HEK293 (cell line): ENCODE measurements around the gene TSPEAR.

Experiments
- CTCF ChIA-PET: fragments of 350-600 bp; formaldehyde crosslinking; extraction: SDS; loops from one replicate; lab custom pipeline; 2021; ENCODE audit warnings: antibody characterized with exemption; lab: Yijun Ruan, JAX
- POLR2A ChIA-PET: fragments of 300-600 bp; formaldehyde crosslinking; extraction: SDS; loops from one replicate; lab custom pipeline; 2020; ENCODE audit warnings: antibody characterized with exemption, inconsistent platforms; lab: Yijun Ruan, JAX
- H3K27ac ChIP-seq: fragments of 200-500 bp; sonication (Bioruptor generic); 2 replicates; pipeline ENCODE4 v1.5.1; 2014; ENCODE audit warnings: low read depth, low read length, control low read depth, inconsistent platforms; ENCODE audit errors: extremely low read depth
- H3K36me3 ChIP-seq, 2 experiments: fragments of 200-500 bp in 1 of 2; sonication (Bioruptor generic) in 1 of 2; 1 replicate in 1 of 2; 2 replicates in 1 of 2; pipeline ENCODE4 v1.5.1; 2014 to 2017; ENCODE audit warnings: inconsistent platforms in 2 of 2, low read length in 2 of 2; ENCODE audit not compliant: control insufficient read depth in 2 of 2, insufficient read depth in 1 of 2
- H3K4me1 ChIP-seq: fragments of 200-500 bp; sonication (Bioruptor generic); 2 replicates; pipeline ENCODE4 v1.5.1; 2014; ENCODE audit warnings: mild to moderate bottlenecking, low read length, inconsistent platforms; ENCODE audit not compliant: control insufficient read depth, insufficient read depth
- H3K4me3 ChIP-seq: 2 replicates; pipeline ENCODE4 v1.5.1; 2011; ENCODE audit warnings: low read depth, mild to moderate bottlenecking, control low read depth, low read length, moderate library complexity
- H3K9me3 ChIP-seq: fragments of 200-500 bp; sonication (Bioruptor generic); 2 replicates; pipeline ENCODE4 v1.5.1; 2014; ENCODE audit warnings: low read depth, low read length, inconsistent platforms; ENCODE audit not compliant: control insufficient read depth, insufficient read depth
- BCL11B ChIP-seq: fragments of 450-650 bp; formaldehyde crosslinking; IDR thresholded peaks from 2 replicates; pipeline ENCODE4 v1.5.1; 2016; ENCODE audit warnings: low read depth, missing biosample characterization, missing genetic modification characterization
- GLIS2 ChIP-seq: fragments of 450-650 bp; formaldehyde crosslinking; IDR thresholded peaks from 2 replicates; pipeline ENCODE4 v1.5.1; 2016; ENCODE audit warnings: missing biosample characterization, missing genetic modification characterization
- IKZF3 ChIP-seq: fragments of 450-650 bp; IDR thresholded peaks from 2 replicates; pipeline ENCODE4 v1.5.0; 2018; ENCODE audit warnings: missing biosample characterization, mild to moderate bottlenecking, missing genetic modification characterization, moderate library complexity
- MYNN ChIP-seq: fragments of 450-650 bp; formaldehyde crosslinking; IDR thresholded peaks from 2 replicates; pipeline ENCODE4 v1.5.1; 2016; ENCODE audit warnings: missing biosample characterization, missing genetic modification characterization, borderline replicate concordance
- ZBTB48 ChIP-seq: fragments of 450-650 bp; formaldehyde crosslinking; IDR thresholded peaks from 2 replicates; pipeline ENCODE4 v1.5.1; 2016; ENCODE audit warnings: missing biosample characterization, missing genetic modification characterization
- ZNF10 ChIP-seq: fragments of 450-650 bp; formaldehyde crosslinking; IDR thresholded peaks from 2 replicates; pipeline ENCODE4 v1.5.1; 2017; ENCODE audit warnings: missing biosample characterization, missing genetic modification characterization
- ZNF140 ChIP-seq: fragments of 450-650 bp; formaldehyde crosslinking; IDR thresholded peaks from 2 replicates; pipeline ENCODE4 v1.5.1; 2016; ENCODE audit warnings: missing biosample characterization, missing genetic modification characterization
- ZNF155 ChIP-seq: fragments of 450-650 bp; formaldehyde crosslinking; IDR thresholded peaks from 2 replicates; pipeline ENCODE4 v1.5.1; 2016; ENCODE audit warnings: missing biosample characterization, missing genetic modification characterization
- ZNF2 ChIP-seq: fragments of 450-650 bp; formaldehyde crosslinking; IDR thresholded peaks from 2 replicates; pipeline ENCODE4 v1.5.1; 2016; ENCODE audit warnings: missing biosample characterization, missing genetic modification characterization
- ZNF302 ChIP-seq: fragments of 450-650 bp; formaldehyde crosslinking; IDR thresholded peaks from 2 replicates; pipeline ENCODE4 v1.5.1; 2016; ENCODE audit warnings: missing biosample characterization, missing genetic modification characterization, low read depth
- ZNF354C ChIP-seq: fragments of 450-650 bp; formaldehyde crosslinking; IDR thresholded peaks from 2 replicates; pipeline ENCODE4 v1.5.1; 2016; ENCODE audit warnings: missing biosample characterization, missing genetic modification characterization, low read depth, borderline replicate concordance
- ZNF404 ChIP-seq: fragments of 450-650 bp; formaldehyde crosslinking; IDR thresholded peaks from 2 replicates; pipeline ENCODE4 v1.5.1; 2017; ENCODE audit warnings: missing biosample characterization, missing genetic modification characterization
- ZNF629 ChIP-seq: fragments of 450-650 bp; formaldehyde crosslinking; IDR thresholded peaks from 2 replicates; pipeline ENCODE4 v1.5.1; 2017; ENCODE audit warnings: missing biosample characterization, missing genetic modification characterization
- ZNF660 ChIP-seq: fragments of 450-650 bp; IDR thresholded peaks from 2 replicates; pipeline ENCODE4 v1.5.1; 2018; ENCODE audit warnings: missing biosample characterization, mild to moderate bottlenecking, missing genetic modification characterization
- ZNF830 ChIP-seq: fragments of 450-650 bp; IDR thresholded peaks from 2 replicates; pipeline ENCODE4 v1.5.0; 2018; ENCODE audit warnings: missing biosample characterization, missing genetic modification characterization, low read depth, mild to moderate bottlenecking, moderate library complexity
- ZSCAN30 ChIP-seq: fragments of 450-650 bp; IDR thresholded peaks from 2 replicates; pipeline ENCODE4 v1.5.1; 2018; ENCODE audit warnings: missing biosample characterization, mild to moderate bottlenecking, missing genetic modification characterization, moderate library complexity
- TF ChIP-seq, protein P1 (sequence below): fragments of 450-650 bp; formaldehyde crosslinking; IDR thresholded peaks from 2 replicates; pipeline ENCODE4 v1.5.1; 2016; ENCODE audit warnings: missing biosample characterization, missing genetic modification characterization
- TF ChIP-seq, protein P2 (sequence below): fragments of 450-650 bp; formaldehyde crosslinking; IDR thresholded peaks from 2 replicates; pipeline ENCODE4 v1.5.1; 2016; ENCODE audit warnings: missing biosample characterization, missing genetic modification characterization
- TF ChIP-seq, protein P3 (sequence below): fragments of 450-650 bp; formaldehyde crosslinking; IDR thresholded peaks from 2 replicates; pipeline ENCODE4 v1.5.1; 2016; ENCODE audit warnings: missing biosample characterization, missing genetic modification characterization
- TF ChIP-seq, protein P4 (sequence below): fragments of 450-650 bp; formaldehyde crosslinking; IDR thresholded peaks from 2 replicates; pipeline ENCODE4 v1.5.1; 2016; ENCODE audit warnings: missing biosample characterization, missing genetic modification characterization
- TF ChIP-seq, protein P5 (sequence below): fragments of 450-650 bp; formaldehyde crosslinking; IDR thresholded peaks from 2 replicates; pipeline ENCODE4 v1.5.1; 2016; ENCODE audit warnings: missing biosample characterization, missing genetic modification characterization
- TF ChIP-seq, protein P6 (sequence below): fragments of 450-650 bp; formaldehyde crosslinking; IDR thresholded peaks from 2 replicates; pipeline ENCODE4 v1.5.1; 2016; ENCODE audit warnings: missing biosample characterization, missing genetic modification characterization

TSPEAR gene

DNA sequence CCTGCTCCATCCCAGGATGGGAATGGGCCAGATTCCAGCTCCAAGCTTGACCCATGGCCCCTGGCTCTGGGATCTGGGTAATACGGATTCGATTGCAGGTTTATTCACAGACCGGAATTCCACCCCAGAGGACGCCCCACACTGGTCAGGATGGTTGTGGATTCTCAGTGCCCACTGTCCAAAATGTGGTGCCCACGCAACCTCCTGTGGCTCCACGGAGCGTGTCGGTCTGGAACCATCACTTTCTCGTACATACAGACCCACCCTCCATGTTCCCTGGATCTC, 203.0 kb downstream of the TSPEAR start:
- no peak overlapping the region for H3K27ac ChIP-seq
- no peaks in the 10 kb centered on the region for H3K36me3 ChIP-seq
- no peaks in the 10 kb centered on the region; the same call in 1 of the 2 replicates for H3K4me1 ChIP-seq
- POLR2A ChIA-PET = no interaction called here
- H3K4me3 ChIP-seq = no peak overlapping the region
- TF ChIP-seq ZSCAN30 (tag by site-specific recombination) (no peak), ZNF404 (tag by site-specific recombination) (no peak), ZNF830 (tag by site-specific recombination) (no peak), GLIS2 (tag by site-specific recombination) (no peak), IKZF3 (no peak), ZBTB48 (tag by site-specific recombination) (no peak)
- TF ChIP-seq, protein P1, sequence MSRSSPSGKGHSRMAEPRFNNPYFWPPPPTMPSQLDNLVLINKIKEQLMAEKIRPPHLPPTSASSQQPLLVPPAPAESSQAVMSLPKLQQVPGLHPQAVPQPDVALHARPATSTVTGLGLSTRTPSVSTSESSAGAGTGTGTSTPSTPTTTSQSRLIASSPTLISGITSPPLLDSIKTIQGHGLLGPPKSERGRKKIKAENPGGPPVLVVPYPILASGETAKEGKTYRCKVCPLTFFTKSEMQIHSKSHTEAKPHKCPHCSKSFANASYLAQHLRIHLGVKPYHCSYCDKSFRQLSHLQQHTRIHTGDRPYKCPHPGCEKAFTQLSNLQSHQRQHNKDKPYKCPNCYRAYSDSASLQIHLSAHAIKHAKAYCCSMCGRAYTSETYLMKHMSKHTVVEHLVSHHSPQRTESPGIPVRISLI (tag by site-specific recombination) = no peak
- TF ChIP-seq, protein P2, sequence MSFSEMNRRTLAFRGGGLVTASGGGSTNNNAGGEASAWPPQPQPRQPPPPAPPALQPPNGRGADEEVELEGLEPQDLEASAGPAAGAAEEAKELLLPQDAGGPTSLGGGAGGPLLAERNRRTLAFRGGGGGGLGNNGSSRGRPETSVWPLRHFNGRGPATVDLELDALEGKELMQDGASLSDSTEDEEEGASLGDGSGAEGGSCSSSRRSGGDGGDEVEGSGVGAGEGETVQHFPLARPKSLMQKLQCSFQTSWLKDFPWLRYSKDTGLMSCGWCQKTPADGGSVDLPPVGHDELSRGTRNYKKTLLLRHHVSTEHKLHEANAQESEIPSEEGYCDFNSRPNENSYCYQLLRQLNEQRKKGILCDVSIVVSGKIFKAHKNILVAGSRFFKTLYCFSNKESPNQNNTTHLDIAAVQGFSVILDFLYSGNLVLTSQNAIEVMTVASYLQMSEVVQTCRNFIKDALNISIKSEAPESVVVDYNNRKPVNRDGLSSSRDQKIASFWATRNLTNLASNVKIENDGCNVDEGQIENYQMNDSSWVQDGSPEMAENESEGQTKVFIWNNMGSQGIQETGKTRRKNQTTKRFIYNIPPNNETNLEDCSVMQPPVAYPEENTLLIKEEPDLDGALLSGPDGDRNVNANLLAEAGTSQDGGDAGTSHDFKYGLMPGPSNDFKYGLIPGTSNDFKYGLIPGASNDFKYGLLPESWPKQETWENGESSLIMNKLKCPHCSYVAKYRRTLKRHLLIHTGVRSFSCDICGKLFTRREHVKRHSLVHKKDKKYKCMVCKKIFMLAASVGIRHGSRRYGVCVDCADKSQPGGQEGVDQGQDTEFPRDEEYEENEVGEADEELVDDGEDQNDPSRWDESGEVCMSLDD = no peak
- H3K9me3 ChIP-seq = no peaks in the 10 kb centered on the region
- CTCF ChIA-PET = interaction anchor here (3.5 kb wide), 1 partner anchor 629 kb away, joined by 17 read pairs; no protein-coding TSS in a partner anchor

DNA sequence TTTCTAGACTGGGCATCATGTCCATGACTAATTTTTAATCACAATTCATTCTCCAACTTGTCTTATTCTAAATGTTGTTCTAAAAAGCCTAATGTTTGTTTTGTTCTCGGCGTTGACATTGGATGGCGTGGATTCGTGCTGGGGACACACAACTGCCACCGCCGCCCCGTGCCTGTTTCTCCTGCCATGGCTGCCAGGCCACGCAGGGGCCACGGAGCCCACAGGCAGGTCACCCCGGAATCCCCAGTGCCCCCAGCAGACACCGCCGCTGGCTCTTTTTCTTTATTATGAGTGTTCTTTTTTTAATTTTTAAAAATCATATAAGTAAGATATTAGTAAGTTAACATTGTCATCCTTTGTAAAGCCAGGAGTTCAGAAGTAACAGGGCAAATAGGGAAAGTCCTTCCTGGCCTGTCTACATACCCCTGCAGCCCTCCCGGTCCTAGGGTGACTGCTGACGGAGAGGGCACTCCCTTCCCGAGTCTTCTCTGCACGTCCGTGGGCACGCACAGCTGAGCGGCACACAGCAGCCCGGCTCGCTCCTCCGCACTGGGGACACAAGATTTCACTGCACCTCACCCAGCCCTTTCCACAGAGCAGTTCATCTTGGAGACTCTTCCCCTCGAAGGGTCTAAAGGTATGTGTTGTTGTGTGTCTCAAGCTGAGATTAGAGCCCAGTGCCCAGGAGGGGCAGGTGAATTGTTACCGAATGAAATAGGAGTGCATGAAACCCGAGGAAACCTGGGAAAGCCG, 203.5 kb downstream of the TSPEAR start:
- no peaks in the 10 kb centered on the region; the same call in 1 of the 2 replicates for H3K4me1 ChIP-seq
- no peaks in the 10 kb centered on the region for H3K36me3 ChIP-seq
- ChIA-PET CTCF (no interaction called here), POLR2A (no interaction called here)
- H3K27ac ChIP-seq = no peak overlapping the region
- H3K4me3 ChIP-seq = no peak overlapping the region
- H3K9me3 ChIP-seq = no peaks in the 10 kb centered on the region
- TF ChIP-seq, protein P3, sequence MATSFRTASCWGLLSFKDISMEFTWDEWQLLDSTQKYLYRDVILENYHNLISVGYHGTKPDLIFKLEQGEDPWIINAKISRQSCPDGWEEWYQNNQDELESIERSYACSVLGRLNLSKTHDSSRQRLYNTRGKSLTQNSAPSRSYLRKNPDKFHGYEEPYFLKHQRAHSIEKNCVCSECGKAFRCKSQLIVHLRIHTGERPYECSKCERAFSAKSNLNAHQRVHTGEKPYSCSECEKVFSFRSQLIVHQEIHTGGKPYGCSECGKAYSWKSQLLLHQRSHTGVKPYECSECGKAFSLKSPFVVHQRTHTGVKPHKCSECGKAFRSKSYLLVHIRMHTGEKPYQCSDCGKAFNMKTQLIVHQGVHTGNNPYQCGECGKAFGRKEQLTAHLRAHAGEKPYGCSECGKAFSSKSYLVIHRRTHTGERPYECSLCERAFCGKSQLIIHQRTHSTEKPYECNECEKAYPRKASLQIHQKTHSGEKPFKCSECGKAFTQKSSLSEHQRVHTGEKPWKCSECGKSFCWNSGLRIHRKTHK = no peak
- no peak for TF ChIP-seq BCL11B (tag by site-specific recombination)
- no peak for TF ChIP-seq ZNF2 (tag by site-specific recombination)
- TF ChIP-seq ZNF302 (tag by site-specific recombination) = no peak
- TF ChIP-seq ZNF660 = no peak
- no peak for TF ChIP-seq MYNN
- TF ChIP-seq, protein P4, sequence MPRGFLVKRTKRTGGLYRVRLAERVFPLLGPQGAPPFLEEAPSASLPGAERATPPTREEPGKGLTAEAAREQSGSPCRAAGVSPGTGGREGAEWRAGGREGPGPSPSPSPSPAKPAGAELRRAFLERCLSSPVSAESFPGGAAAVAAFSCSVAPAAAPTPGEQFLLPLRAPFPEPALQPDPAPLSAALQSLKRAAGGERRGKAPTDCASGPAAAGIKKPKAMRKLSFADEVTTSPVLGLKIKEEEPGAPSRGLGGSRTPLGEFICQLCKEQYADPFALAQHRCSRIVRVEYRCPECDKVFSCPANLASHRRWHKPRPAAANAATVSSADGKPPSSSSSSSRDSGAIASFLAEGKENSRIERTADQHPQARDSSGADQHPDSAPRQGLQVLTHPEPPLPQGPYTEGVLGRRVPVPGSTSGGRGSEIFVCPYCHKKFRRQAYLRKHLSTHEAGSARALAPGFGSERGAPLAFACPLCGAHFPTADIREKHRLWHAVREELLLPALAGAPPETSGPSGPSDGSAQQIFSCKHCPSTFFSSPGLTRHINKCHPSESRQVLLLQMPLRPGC (tag by site-specific recombination) = no peak
- TF ChIP-seq, protein P5, sequence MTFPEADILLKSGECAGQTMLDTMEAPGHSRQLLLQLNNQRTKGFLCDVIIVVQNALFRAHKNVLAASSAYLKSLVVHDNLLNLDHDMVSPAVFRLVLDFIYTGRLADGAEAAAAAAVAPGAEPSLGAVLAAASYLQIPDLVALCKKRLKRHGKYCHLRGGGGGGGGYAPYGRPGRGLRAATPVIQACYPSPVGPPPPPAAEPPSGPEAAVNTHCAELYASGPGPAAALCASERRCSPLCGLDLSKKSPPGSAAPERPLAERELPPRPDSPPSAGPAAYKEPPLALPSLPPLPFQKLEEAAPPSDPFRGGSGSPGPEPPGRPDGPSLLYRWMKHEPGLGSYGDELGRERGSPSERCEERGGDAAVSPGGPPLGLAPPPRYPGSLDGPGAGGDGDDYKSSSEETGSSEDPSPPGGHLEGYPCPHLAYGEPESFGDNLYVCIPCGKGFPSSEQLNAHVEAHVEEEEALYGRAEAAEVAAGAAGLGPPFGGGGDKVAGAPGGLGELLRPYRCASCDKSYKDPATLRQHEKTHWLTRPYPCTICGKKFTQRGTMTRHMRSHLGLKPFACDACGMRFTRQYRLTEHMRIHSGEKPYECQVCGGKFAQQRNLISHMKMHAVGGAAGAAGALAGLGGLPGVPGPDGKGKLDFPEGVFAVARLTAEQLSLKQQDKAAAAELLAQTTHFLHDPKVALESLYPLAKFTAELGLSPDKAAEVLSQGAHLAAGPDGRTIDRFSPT = no peak
- no peak for TF ChIP-seq ZNF354C (tag by site-specific recombination)
- TF ChIP-seq ZNF140 (tag by site-specific recombination) = no peak
- no peak for TF ChIP-seq ZNF155 (tag by site-specific recombination)
- no peak for TF ChIP-seq ZNF10 (tag by site-specific recombination)
- TF ChIP-seq, protein P6, sequence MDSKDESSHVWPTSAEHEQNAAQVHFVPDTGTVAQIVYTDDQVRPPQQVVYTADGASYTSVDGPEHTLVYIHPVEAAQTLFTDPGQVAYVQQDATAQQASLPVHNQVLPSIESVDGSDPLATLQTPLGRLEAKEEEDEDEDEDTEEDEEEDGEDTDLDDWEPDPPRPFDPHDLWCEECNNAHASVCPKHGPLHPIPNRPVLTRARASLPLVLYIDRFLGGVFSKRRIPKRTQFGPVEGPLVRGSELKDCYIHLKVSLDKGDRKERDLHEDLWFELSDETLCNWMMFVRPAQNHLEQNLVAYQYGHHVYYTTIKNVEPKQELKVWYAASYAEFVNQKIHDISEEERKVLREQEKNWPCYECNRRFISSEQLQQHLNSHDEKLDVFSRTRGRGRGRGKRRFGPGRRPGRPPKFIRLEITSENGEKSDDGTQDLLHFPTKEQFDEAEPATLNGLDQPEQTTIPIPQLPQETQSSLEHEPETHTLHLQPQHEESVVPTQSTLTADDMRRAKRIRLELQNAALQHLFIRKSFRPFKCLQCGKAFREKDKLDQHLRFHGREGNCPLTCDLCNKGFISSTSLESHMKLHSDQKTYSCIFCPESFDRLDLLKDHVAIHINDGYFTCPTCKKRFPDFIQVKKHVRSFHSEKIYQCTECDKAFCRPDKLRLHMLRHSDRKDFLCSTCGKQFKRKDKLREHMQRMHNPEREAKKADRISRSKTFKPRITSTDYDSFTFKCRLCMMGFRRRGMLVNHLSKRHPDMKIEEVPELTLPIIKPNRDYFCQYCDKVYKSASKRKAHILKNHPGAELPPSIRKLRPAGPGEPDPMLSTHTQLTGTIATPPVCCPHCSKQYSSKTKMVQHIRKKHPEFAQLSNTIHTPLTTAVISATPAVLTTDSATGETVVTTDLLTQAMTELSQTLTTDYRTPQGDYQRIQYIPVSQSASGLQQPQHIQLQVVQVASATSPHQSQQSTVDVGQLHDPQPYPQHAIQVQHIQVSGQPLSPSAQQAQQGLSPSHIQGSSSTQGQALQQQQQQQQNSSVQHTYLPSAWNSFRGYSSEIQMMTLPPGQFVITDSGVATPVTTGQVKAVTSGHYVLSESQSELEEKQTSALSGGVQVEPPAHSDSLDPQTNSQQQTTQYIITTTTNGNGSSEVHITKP (tag by site-specific recombination) = no peak
- TF ChIP-seq ZNF629 = no peak
